Central memory CD8-positive, alpha-beta T cell (primary cell): ENCODE results near the gene CCDC110.

Experiments
- ATAC-seq: fragments of 150-1000 bp; cut with Tn5 transposase; replicated peaks from 2 replicates; pipeline ENCODE4 v1.10.0; 2022; ENCODE audit warnings: mild to moderate bottlenecking, moderate FRiP score, moderate number of reproducible peaks; ENCODE audit not compliant: poor library complexity, severe bottlenecking; ENCODE audit errors: extremely low read depth
- DNase-seq, 2 donors: peaks; one replicate each; pipeline ENCODE4 v3.0.0; 2021; ENCODE audit warnings: low spot score in 2 of 2
- H3K27ac Mint-ChIP-seq: one replicate; pipeline ENCODE4 v1.8.0; 2022; ENCODE audit warnings: low read depth, mild to moderate bottlenecking, moderate library complexity, mixed read lengths
- H3K27me3 Mint-ChIP-seq: one replicate; pipeline ENCODE4 v1.8.0; 2022; ENCODE audit warnings: mixed read lengths
- H3K36me3 Mint-ChIP-seq: one replicate; pipeline ENCODE4 v1.8.0; 2022; ENCODE audit warnings: mild to moderate bottlenecking, moderate library complexity, mixed read lengths; ENCODE audit not compliant: insufficient read depth
- H3K4me1 Mint-ChIP-seq: one replicate; pipeline ENCODE4 v1.8.0; 2022; ENCODE audit warnings: mixed read lengths
- H3K4me3 Mint-ChIP-seq: one replicate; pipeline ENCODE4 v1.8.0; 2022; ENCODE audit warnings: mild to moderate bottlenecking, moderate library complexity, mixed read lengths
- H3K9me3 Mint-ChIP-seq: one replicate; pipeline ENCODE4 v1.8.0; 2022; ENCODE audit warnings: mixed read lengths

CCDC110 gene

GRCh38 chr4:185468999-185469398, 2.5 kb downstream of the CCDC110 start:
- H3K27me3 Mint-ChIP-seq, result no peaks in the 10 kb centered on the region
- ATAC-seq, result no peak
- no peak for DNase-seq
- peaks cover 20% of the 10 kb centered on the region for H3K4me1 Mint-ChIP-seq
- peaks cover 4% of the 10 kb centered on the region for H3K36me3 Mint-ChIP-seq
- no peaks in the 10 kb centered on the region for H3K9me3 Mint-ChIP-seq
- no peak overlapping the region for H3K27ac Mint-ChIP-seq
- no peak overlapping the region for H3K4me3 Mint-ChIP-seq

GRCh38 chr4:185467991-185468390, 3.5 kb downstream of the CCDC110 start:
- Mint-ChIP-seq H3K36me3 (peaks cover 4% of the 10 kb centered on the region), H3K4me3 (no peak overlapping the region), H3K27ac (no peak overlapping the region), H3K9me3 (no peaks in the 10 kb centered on the region), H3K4me1 (peaks cover 20% of the 10 kb centered on the region), H3K27me3 (no peaks in the 10 kb centered on the region)
- DNase-seq (no peak), ATAC-seq (no peak)

DNA sequence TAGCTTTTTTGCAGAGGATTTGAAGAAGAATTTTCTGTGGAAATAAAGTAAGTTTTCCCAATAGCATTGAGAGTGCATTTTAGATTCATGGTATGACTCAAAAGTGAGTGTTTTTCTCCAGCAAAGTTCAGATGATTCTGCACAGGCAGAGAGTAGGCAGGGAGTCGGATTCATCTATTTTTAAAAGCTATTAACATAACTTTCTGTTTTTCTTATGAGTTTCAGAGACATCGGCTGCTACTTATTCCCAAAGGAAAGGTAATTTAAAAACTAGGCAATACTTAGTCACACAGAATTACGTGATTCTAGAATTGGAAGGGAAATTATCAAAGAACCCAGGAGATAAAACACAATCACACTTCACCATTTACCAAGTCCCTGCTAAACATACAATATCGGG, 4.4 kb downstream of the CCDC110 start:
- Mint-ChIP-seq H3K36me3 (peaks cover 4% of the 10 kb centered on the region), H3K4me1 (peaks cover 19% of the 10 kb centered on the region), H3K27ac (no peak overlapping the region), H3K27me3 (peaks cover 1% of the 10 kb centered on the region), H3K4me3 (no peak overlapping the region), H3K9me3 (no peaks in the 10 kb centered on the region)
- ATAC-seq (no peak), DNase-seq (no peak)

DNA sequence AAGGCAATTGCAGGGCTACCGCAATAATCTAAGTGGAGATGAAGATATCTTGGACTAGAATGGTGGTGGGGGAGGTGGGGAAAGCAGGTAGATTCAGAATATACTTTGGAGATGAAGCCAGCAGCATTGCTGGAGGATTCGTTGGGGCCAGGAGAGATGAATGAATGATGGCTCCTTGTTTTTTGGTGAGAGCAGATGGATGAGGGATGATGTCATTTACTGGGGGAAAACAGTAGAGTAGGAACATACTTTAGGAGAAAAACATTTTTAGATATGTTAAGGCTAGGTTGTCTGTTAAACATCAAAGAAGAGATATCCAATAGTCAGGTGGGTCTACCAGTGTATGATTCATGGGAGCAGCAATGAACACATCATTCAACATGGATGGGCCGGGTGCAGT, 5.8 kb downstream of the CCDC110 start:
- Mint-ChIP-seq H3K4me1 (peaks cover 14% of the 10 kb centered on the region), H3K36me3 (peaks cover 2% of the 10 kb centered on the region), H3K9me3 (no peaks in the 10 kb centered on the region), H3K27me3 (peaks cover 15% of the 10 kb centered on the region), H3K27ac (no peak overlapping the region), H3K4me3 (no peak overlapping the region)
- DNase-seq (no peak), ATAC-seq (no peak)

DNA sequence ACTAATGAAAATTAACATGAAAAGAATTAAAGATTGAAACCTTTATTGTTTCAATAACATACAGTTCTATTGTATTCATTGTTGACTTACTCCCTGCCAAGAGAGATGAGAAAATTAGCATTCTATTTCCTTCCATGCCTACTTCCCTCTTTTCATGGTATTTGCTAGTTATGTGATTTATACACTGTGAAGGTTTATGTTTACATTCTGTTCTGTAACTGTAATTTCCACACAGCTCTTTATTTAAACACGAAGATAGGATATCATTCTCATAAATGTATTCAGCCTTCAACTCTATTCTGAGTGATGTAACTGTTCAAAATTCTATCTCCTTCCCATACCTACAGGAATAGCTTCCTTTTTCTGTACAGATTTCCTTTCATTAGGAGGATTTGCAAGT, 6.6 kb downstream of the CCDC110 start:
- Mint-ChIP-seq H3K4me3 (no peak overlapping the region), H3K27me3 (peaks cover 23% of the 10 kb centered on the region), H3K36me3 (no peaks in the 10 kb centered on the region), H3K27ac (no peak overlapping the region), H3K9me3 (no peaks in the 10 kb centered on the region), H3K4me1 (peaks cover 7% of the 10 kb centered on the region)
- ATAC-seq (no peak), DNase-seq (no peak)

- Mint-ChIP-seq H3K4me1 (no peaks in the 10 kb centered on the region), H3K36me3 (no peaks in the 10 kb centered on the region), H3K27ac (no peak overlapping the region), H3K9me3 (no peaks in the 10 kb centered on the region), H3K4me3 (no peak overlapping the region), H3K27me3 (peaks cover 30% of the 10 kb centered on the region)
- DNase-seq, result no peak
- no peak for ATAC-seq
Measured at GRCh38 chr4:185464183-185464582, 7.3 kb downstream of the CCDC110 start.

- Mint-ChIP-seq H3K9me3 (no peaks in the 10 kb centered on the region), H3K27me3 (peaks cover 37% of the 10 kb centered on the region)
- no peak for ATAC-seq
Measured at GRCh38 chr4:185463541-185463940, 8.0 kb downstream of the CCDC110 start.

DNA sequence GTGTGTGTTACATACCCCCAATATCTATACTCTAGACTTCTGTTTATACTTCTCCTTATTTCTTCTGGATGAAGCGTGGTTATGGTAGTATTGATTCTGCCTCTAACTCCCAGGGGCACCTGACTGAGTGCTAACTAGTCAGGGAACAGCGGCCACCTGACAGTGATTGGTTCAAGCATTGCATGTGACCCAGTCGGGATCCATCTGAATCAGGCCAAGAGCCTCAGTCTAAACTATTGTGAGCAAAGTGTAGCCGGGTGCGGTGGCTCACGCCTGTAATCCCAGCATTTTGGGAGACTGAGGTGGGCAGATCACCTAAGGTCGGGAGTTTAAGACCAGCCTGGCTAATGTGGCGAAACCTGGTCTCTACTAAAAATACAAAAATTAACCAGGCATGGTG, 10.0 kb downstream of the CCDC110 start:
- Mint-ChIP-seq H3K4me3 (no peak overlapping the region), H3K4me1 (no peaks in the 10 kb centered on the region), H3K9me3 (no peaks in the 10 kb centered on the region), H3K27ac (no peak overlapping the region), H3K36me3 (no peaks in the 10 kb centered on the region), H3K27me3 (peaks cover 44% of the 10 kb centered on the region)
- no peak for DNase-seq
- ATAC-seq, result no peak

More at GRCh38 chr4:185463541-185463940, 8.0 kb downstream of the CCDC110 start:
- DNase-seq, result no peak
- no peaks in the 10 kb centered on the region for H3K36me3 Mint-ChIP-seq
- H3K27ac Mint-ChIP-seq, result no peak overlapping the region
- H3K4me3 Mint-ChIP-seq, result no peak overlapping the region
- H3K4me1 Mint-ChIP-seq, result no peaks in the 10 kb centered on the region

- no peak for DNase-seq
- no peaks in the 10 kb centered on the region for H3K4me1 Mint-ChIP-seq
- H3K27ac Mint-ChIP-seq, result no peak overlapping the region
- peaks cover 47% of the 10 kb centered on the region for H3K27me3 Mint-ChIP-seq
- no peaks in the 10 kb centered on the region for H3K36me3 Mint-ChIP-seq
- no peak for ATAC-seq
- H3K4me3 Mint-ChIP-seq, result no peak overlapping the region
- no peaks in the 10 kb centered on the region for H3K9me3 Mint-ChIP-seq
Measured at GRCh38 chr4:185457136-185457535, 14.4 kb downstream of the CCDC110 start.

- H3K36me3 Mint-ChIP-seq, result no peaks in the 10 kb centered on the region
- H3K27ac Mint-ChIP-seq, result no peak overlapping the region
- no peaks in the 10 kb centered on the region for H3K4me1 Mint-ChIP-seq
- ATAC-seq (no peak), DNase-seq (no peak)
- H3K27me3 Mint-ChIP-seq, result peaks cover 40% of the 10 kb centered on the region
- no peaks in the 10 kb centered on the region for H3K9me3 Mint-ChIP-seq
- H3K4me3 Mint-ChIP-seq, result no peak overlapping the region
Measured at GRCh38 chr4:185456131-185456530, 15.4 kb downstream of the CCDC110 start.

DNA sequence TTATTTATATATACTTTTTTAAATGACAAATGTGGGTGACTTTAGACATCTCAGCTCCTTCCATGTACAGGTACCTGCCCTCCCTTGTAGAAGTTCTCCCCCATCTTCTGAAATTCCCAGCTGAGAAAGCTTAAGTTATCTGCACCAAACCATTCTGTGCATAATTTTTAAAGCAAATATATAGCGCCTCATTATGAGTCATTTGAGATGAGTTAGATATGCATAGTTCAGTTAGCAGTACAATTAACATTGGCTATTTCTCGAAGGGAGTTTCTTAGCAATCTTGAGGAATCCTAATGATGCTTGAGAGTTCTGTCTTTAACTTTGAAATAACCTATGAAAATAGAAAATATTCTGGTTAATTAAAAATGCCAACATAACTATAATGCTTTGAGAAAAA, 26.3 kb downstream of the CCDC110 start:
- Mint-ChIP-seq H3K36me3 (no peaks in the 10 kb centered on the region), H3K9me3 (no peaks in the 10 kb centered on the region), H3K27ac (no peak overlapping the region), H3K4me3 (no peak overlapping the region), H3K27me3 (peaks cover 29% of the 10 kb centered on the region), H3K4me1 (no peaks in the 10 kb centered on the region)
- ATAC-seq (no peak), DNase-seq (no peak)

DNA sequence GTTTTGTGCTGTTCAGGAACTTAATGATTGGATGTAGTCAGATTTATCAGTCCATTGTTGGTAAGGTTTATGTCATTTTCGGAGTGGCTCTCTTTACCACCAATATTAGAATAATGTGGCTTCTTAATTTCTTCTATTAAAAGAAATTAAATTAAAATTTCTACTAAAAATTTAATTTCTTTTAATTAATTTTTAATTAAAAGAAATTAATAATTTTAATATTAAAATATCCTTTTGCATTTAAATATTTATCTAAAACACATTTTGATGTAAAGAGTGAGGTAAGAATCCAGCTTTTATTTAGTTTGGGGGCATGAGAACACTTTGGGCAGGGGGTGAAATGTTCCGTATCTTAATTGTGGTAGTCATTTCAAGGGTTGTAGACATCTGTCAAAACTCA, 30.1 kb downstream of the CCDC110 start:
- Mint-ChIP-seq H3K36me3 (no peaks in the 10 kb centered on the region), H3K9me3 (no peaks in the 10 kb centered on the region)

DNA sequence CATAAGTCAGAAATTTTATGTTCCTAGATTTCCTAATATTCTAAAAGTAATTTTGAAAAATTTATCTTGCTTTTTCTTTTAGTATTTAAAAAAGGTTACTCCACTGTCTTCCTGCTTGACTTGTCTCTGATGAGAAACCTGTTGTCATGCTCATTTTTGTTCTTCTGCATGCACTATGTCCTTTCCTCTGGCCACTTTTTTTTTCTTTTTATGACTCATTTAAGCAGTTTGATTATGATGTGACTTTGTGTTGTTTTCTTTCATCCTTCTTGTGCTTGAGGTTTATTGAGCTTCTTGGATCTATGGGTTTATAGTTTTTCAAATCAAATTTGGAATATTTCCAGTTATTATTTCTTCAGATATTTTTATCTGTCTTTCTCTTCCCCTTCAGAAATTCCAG, 33.7 kb downstream of the CCDC110 start:
- ATAC-seq (no peak), DNase-seq (no peak)
- Mint-ChIP-seq H3K9me3 (no peaks in the 10 kb centered on the region), H3K4me1 (no peaks in the 10 kb centered on the region), H3K36me3 (no peaks in the 10 kb centered on the region), H3K4me3 (no peak overlapping the region), H3K27me3 (peaks cover 8% of the 10 kb centered on the region), H3K27ac (no peak overlapping the region)

More for the DNA sequence above, 30.1 kb downstream of the CCDC110 start:
- Mint-ChIP-seq H3K27ac (no peak overlapping the region), H3K4me1 (no peaks in the 10 kb centered on the region), H3K4me3 (no peak overlapping the region), H3K27me3 (peaks cover 19% of the 10 kb centered on the region)
- DNase-seq (no peak), ATAC-seq (no peak)

GRCh38 chr4:185435466-185435865, 36.1 kb downstream of the CCDC110 start:
- Mint-ChIP-seq H3K27ac (no peak overlapping the region), H3K36me3 (no peaks in the 10 kb centered on the region), H3K9me3 (no peaks in the 10 kb centered on the region), H3K27me3 (no peaks in the 10 kb centered on the region), H3K4me3 (no peak overlapping the region), H3K4me1 (no peaks in the 10 kb centered on the region)
- ATAC-seq (no peak), DNase-seq (no peak)
